Metanephros (tissue), 1 donor: ENCODE measurements around the gene SYNGR4. TPM values are rescaled to one million over a fixed set of nuclear protein-coding genes. Genes with fewer than 3 reads are reported as not detected.

Experiments
- total RNA-seq: library from RNA; depleted of rRNA; stranded (reverse); fragments of >200 nt; gene quantifications from one replicate; pipeline ENCODE4 v1.2.3, GENCODE V29; 2014

The SYNGR4 gene, protein sequence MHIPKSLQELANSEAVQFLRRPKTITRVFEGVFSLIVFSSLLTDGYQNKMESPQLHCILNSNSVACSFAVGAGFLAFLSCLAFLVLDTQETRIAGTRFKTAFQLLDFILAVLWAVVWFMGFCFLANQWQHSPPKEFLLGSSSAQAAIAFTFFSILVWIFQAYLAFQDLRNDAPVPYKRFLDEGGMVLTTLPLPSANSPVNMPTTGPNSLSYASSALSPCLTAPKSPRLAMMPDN
- not detected for total RNA-seq

GRCh38 chr19:48363810-48364597 lies at the start of gene SYNGR4, which contains the start of gene TMEM143:
SYNGR4 (plus strand) TSS chr19:48364367; CDS start chr19:48365843, 1,476 bp downstream.
TMEM143 (minus strand) TSS chr19:48363940; CDS start chr19:48363920, 20 bp downstream.

DNA sequence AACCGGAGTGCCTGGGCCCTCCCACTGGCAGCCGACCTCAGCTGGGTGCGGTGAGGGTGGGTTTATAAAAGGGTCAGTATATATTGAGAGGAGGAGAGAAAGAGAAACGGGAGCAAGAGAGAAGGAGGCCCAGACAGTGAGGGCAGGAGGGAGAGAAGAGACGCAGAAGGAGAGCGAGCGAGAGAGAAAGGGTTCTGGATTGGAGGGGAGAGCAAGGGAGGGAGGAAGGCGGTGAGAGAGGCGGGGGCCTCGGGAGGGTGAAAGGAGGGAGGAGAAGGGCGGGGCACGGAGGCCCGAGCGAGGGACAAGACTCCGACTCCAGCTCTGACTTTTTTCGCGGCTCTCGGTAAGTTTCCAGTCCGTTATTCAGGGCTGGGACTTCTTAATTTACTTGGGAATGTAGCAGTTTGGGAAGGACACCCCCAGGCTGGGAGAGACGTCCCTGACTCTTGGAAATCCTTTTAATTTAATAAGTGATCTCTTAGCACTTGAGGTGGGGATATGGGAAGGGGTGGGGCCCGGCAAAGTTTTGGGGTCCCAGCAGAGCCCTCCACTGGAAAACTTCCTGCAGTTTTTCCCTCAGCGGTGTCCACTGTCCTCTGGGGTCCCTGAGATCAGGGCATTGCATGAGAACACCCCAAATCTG lies 38.8 kb upstream of the SYNGR4 start, which contains the start of gene EMP3:
Gene EMP3, plus strand, starts transcription at position 288 of the 646 bp plus-strand sequence. CDS start 1,293 bp downstream, outside the sequence.

DNA sequence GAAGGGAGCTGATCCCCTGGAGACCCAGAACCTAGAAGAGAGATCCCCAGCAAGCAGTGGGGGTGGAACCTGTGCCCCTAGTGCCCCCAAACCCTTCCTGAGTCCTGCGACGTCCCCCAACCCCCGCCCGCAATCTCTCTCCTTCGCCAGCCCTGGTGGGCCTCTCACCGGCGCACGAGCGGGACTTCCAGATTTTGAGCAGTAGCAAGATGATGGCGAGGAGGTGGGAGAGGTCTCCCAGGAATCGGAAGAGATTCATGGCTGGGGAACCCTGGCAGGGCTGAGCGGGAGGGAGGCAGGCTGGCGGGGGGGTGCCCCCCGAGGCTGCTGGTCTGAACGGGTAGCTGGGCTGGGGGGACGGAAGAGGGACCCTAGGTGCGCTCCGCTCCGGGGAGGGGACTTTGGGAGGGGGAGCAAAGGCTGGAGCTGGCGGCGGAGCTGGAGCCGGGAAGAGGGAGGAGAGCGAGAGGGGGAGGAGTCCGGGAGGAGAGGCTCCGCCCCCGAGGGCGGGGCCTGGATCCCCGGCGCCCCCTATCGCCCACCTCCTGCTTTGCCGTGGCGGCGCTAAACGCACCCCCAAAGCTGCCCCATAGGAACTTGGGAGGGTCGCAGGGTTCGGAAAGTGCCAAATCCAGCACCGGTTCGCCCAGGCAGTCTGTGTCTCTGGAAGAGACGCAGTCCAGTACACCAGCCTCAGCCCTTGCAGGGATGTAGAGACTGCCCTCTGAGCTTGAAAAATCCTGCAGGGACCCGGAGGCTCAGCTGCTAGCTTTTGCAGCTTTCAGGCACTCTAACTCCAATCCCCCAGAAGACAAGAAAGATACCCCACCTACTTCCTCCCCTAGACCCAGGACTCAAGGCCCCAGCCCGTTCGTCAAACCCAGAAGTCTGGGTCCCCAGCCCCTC lies 27.2 kb downstream of the SYNGR4 start, which contains the start of gene KDELR1:
Gene KDELR1, minus strand, starts transcription at position 452 of the 906 bp plus-strand sequence. Its CDS starts 193 bp downstream, at position 259.

DNA sequence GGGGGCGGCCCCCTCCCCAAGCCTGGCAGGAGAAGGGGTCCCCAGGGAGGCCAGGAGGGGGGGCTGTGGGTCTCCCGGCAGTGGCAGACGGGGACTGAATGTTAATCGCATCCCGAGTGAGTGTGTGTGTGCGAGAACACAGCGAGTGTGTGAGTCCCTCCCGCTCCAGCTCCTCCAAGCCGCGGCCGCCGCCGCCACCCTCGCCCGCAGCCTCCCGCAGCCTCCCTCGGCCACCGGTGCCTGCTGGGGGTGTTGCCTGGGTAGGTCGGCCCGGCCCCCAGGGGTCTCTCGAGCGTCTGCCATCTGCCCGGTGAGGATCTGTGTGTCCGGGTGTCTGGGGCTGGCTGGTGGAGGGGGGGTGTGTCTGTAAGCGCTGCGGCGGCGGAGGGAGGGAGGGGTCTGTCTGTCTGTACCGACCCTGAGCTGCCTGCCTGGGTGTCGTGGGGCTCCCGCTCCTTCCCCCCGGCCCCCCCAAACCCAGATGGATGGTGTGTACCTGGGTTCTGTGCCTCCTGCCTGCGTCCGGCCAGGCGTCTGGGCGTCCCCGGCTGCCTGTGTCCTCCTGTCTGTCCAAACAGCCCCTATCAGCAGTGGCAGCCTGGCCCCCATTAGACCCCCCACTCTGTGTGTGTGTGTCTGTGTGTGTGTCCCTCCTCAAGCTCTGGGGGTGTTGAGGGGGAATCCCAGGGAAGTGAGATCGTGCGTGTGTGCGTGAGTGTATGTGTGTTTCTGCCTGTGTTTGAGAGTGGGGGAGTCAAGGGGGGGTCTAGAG lies 29.6 kb downstream of the SYNGR4 start, which contains the start of gene GRIN2D:
Gene GRIN2D, plus strand, starts transcription at position 110 of the 772 bp plus-strand sequence. CDS start 4,725 bp downstream, outside the sequence.

Other genes starting within 250 kb of the SYNGR4 start
- gene LIG1, start 194.0 kb upstream of the SYNGR4 start, total RNA-seq, result 54.3 TPM
- 9.8 TPM for gene ZSWIM9, start 193.7 kb upstream of the SYNGR4 start, total RNA-seq
- gene CARD8, start 108.5 kb upstream of the SYNGR4 start, total RNA-seq, result 57.4 TPM
- 7.4 TPM for gene ZNF114, start 94.3 kb upstream of the SYNGR4 start, total RNA-seq
- 31.5 TPM for gene EMP3, start 38.8 kb upstream of the SYNGR4 start, total RNA-seq
- gene TMEM143, start 427 bp upstream of the SYNGR4 start, total RNA-seq, result 17.9 TPM
- gene KDELR1, start 27.2 kb downstream of the SYNGR4 start, total RNA-seq, result 113 TPM
- gene GRIN2D, start 29.3 kb downstream of the SYNGR4 start, total RNA-seq, result 0.99 TPM
- gene GRWD1, start 81.6 kb downstream of the SYNGR4 start, total RNA-seq, result 20.8 TPM
- gene KCNJ14, start 91.2 kb downstream of the SYNGR4 start, total RNA-seq, result 1.2 TPM
- gene CYTH2, start 105.0 kb downstream of the SYNGR4 start, total RNA-seq, result 52.6 TPM
- 1.9 TPM for gene LMTK3, start 147.5 kb downstream of the SYNGR4 start, total RNA-seq
- gene SULT2B1, start 187.8 kb downstream of the SYNGR4 start, total RNA-seq, result not detected
- gene SPACA4, start 242.4 kb downstream of the SYNGR4 start, total RNA-seq, result not detected